Liver (tissue), 9 donors: ENCODE measurements around the gene FOXO1. TPM values are rescaled to one million over a fixed set of nuclear protein-coding genes. Genes with fewer than 3 reads are reported as not detected.

Experiments used
- DNase-seq: peaks from one replicate; pipeline ENCODE4 v3.0.0-alpha.2; 2017; ENCODE audit warnings: low spot score
- H3K27ac ChIP-seq, 2 donors: one replicate each; pipeline ENCODE4 v1.7.0; 2013; ENCODE audit warnings: inconsistent platforms in 2 of 2, low read length in 2 of 2, control low read depth in 1 of 2, low read depth in 1 of 2, mild to moderate bottlenecking in 1 of 2
- H3K27me3 ChIP-seq, 4 donors: one replicate each; pipeline versions ENCODE4 v1.6.1 to v1.7.0; 2013; ENCODE audit warnings: low read length in 3 of 4, inconsistent platforms in 1 of 4, mild to moderate bottlenecking in 1 of 4, moderate library complexity in 1 of 4; ENCODE audit not compliant: control insufficient read depth in 4 of 4, insufficient read depth in 4 of 4
- H3K36me3 ChIP-seq, 4 donors: one replicate each; pipeline versions ENCODE4 v1.6.1 to v1.7.0; 2013; ENCODE audit warnings: low read length in 3 of 4, mild to moderate bottlenecking in 3 of 4, low read depth in 1 of 4, moderate library complexity in 1 of 4; ENCODE audit not compliant: control insufficient read depth in 4 of 4, insufficient read depth in 3 of 4
- H3K4me1 ChIP-seq, 4 donors: one replicate each; pipeline versions ENCODE4 v1.6.1 to v1.7.0; 2013; ENCODE audit warnings: low read length in 3 of 4, mild to moderate bottlenecking in 3 of 4, moderate library complexity in 1 of 4; ENCODE audit not compliant: control insufficient read depth in 4 of 4, insufficient read depth in 4 of 4
- H3K4me3 ChIP-seq, 3 donors: one replicate each; pipeline versions ENCODE4 v1.6.1 to v1.7.0; 2013; ENCODE audit warnings: low read length in 3 of 3, control low read depth in 1 of 3, low read depth in 1 of 3, mild to moderate bottlenecking in 1 of 3
- H3K9ac ChIP-seq, 2 donors: one replicate each; pipeline ENCODE4 v1.7.0; 2013; ENCODE audit warnings: low read length in 2 of 2, mild to moderate bottlenecking in 2 of 2, moderate library complexity in 2 of 2, control low read depth in 1 of 2, low read depth in 1 of 2
- H3K9me3 ChIP-seq, 4 donors: one replicate each; pipeline versions ENCODE4 v1.6.1 to v1.7.0; 2013; ENCODE audit warnings: low read length in 3 of 4; ENCODE audit not compliant: control insufficient read depth in 4 of 4
- ATF3 ChIP-seq: IDR thresholded peaks from 2 replicates; pipeline ENCODE4 v1.6.1; 2016; ENCODE audit warnings: antibody characterized with exemption
- CTCF ChIP-seq: fragments of 150-350 bp; IDR thresholded peaks from 2 replicates; pipeline ENCODE4 v1.5.1; 2017; ENCODE audit warnings: improper control_type of control experiment, low read depth, low read length; ENCODE audit not compliant: missing input control
- EGR1 ChIP-seq, 2 donors: IDR thresholded peaks; 2 replicates each; pipeline ENCODE4 v1.6.1; 2016 to 2018; ENCODE audit warnings: antibody characterized with exemption in 2 of 2, low read depth in 2 of 2
- FOXA1 ChIP-seq: IDR thresholded peaks from 2 replicates; pipeline ENCODE4 v1.6.1; 2016; ENCODE audit warnings: antibody characterized with exemption
- GABPA ChIP-seq, 2 donors: IDR thresholded peaks in 1 of 2; conservative IDR thresholded peaks in 1 of 2; 2 replicates each; pipeline ENCODE4 v1.6.1; 2016; ENCODE audit warnings: antibody characterized with exemption in 2 of 2, mild to moderate bottlenecking in 1 of 2, moderate library complexity in 1 of 2
- HNF4G ChIP-seq: IDR thresholded peaks from 2 replicates; pipeline ENCODE4 v1.6.1; 2016; ENCODE audit warnings: antibody characterized with exemption
- JUND ChIP-seq, 2 donors: IDR thresholded peaks; 2 replicates each; pipeline ENCODE4 v1.6.1; 2016; ENCODE audit warnings: antibody characterized with exemption in 2 of 2
- SP1 ChIP-seq: IDR thresholded peaks from 2 replicates; pipeline ENCODE4 v1.6.1; 2018; ENCODE audit warnings: antibody characterized with exemption, mild to moderate bottlenecking
- TAF1 ChIP-seq: conservative IDR thresholded peaks from 2 replicates; pipeline ENCODE4 v1.6.1; 2016; ENCODE audit warnings: antibody characterized with exemption, mild to moderate bottlenecking
- WGBS: extraction: QIAGEN DNeasy Blood & Tissue Kit; methylation state at CpG from one replicate; pipeline ENCODE4 v1.1.7; 2013; 5-methylcytosine and 5-hydroxymethylcytosine counted together
- polyA plus RNA-seq, 2 donors: library from polyadenylated mRNA; stranded (reverse) in 1 of 2; unstranded in 1 of 2; fragments of 200-250 nt in 1 of 2; fragments of >200 nt in 1 of 2; fragmentation: Nextera tagmentation in 1 of 2; extraction: Ambion mirVana in 1 of 2; gene quantifications; one replicate each; pipeline versions ENCODE4 v1.2.1 to v1.2.3, GENCODE V29; 2013 to 2015
- total RNA-seq, 2 donors: library from RNA; depleted of rRNA; stranded (reverse); fragments of >200 nt; gene quantifications; one replicate each; pipeline ENCODE4 v1.2.3, GENCODE V29; 2014
- TF ChIP-seq, protein P1 (sequence below): IDR thresholded peaks from 2 replicates; pipeline ENCODE4 v1.6.1; 2016; ENCODE audit warnings: antibody characterized with exemption
- TF ChIP-seq, protein P2 (sequence below): IDR thresholded peaks from 2 replicates; pipeline ENCODE4 v1.6.1; 2016; ENCODE audit warnings: antibody characterized with exemption, mild to moderate bottlenecking
- TF ChIP-seq, protein P3 (sequence below): IDR thresholded peaks from 2 replicates; pipeline ENCODE4 v1.6.1; 2016; ENCODE audit warnings: antibody characterized with exemption
- donor health status: healthy.
- donor health status: healthy.
- donor health status: healthy.
- donor health status: healthy.
- donor health status: healthy.

FOXO1 gene
- total and polyA plus RNA-seq, 4 donors, result 5.4 to 23.6 (median 8.6) TPM

- H3K9ac ChIP-seq, result no peak overlapping the region
- H3K27me3 ChIP-seq, result no peaks in the 10 kb centered on the region
- no peak for DNase-seq
- peaks cover 19 to 48% (median 36%) of the 10 kb centered on the region in 4 donors for H3K4me1 ChIP-seq
- 78% methylated on average over 6 of the region's 6 CpGs for WGBS
- no peak overlapping the region for H3K4me3 ChIP-seq
- peaks cover 0 to 11% (median 7%) of the 10 kb centered on the region in 4 donors for H3K36me3 ChIP-seq
- H3K9me3 ChIP-seq, result no peaks in the 10 kb centered on the region
- peak overlapping the region in 1 of 2 donors; percentile 78 for H3K27ac ChIP-seq
- TF ChIP-seq HNF4G, result no peak
- TF ChIP-seq, protein P1, sequence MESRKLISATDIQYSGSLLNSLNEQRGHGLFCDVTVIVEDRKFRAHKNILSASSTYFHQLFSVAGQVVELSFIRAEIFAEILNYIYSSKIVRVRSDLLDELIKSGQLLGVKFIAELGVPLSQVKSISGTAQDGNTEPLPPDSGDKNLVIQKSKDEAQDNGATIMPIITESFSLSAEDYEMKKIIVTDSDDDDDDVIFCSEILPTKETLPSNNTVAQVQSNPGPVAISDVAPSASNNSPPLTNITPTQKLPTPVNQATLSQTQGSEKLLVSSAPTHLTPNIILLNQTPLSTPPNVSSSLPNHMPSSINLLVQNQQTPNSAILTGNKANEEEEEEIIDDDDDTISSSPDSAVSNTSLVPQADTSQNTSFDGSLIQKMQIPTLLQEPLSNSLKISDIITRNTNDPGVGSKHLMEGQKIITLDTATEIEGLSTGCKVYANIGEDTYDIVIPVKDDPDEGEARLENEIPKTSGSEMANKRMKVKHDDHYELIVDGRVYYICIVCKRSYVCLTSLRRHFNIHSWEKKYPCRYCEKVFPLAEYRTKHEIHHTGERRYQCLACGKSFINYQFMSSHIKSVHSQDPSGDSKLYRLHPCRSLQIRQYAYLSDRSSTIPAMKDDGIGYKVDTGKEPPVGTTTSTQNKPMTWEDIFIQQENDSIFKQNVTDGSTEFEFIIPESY, result no peak
- TF ChIP-seq GABPA (IDR thresholded peaks at IDR 0.05 in 1 of 2, conservative IDR thresholded peaks at IDR 0.05 in 1 of 2), result no peak
- TF ChIP-seq SP1, result no peak
- TF ChIP-seq TAF1, result no peak
- no peak for TF ChIP-seq EGR1 (IDR thresholded peaks at IDR 0.05; ENCODE audit: low read depth in 2 of 2)
- TF ChIP-seq JUND (IDR thresholded peaks at IDR 0.05), result no peak
Measured at GRCh38 chr13:40562975-40563349, 103.5 kb downstream of the FOXO1 start.

GRCh38 chr13:40559915-40560314 is 106.5 kb downstream of the FOXO1 start:
- TF ChIP-seq ATF3 (no peak), FOXA1 (no peak), CTCF (no peak)
- TF ChIP-seq, protein P2, sequence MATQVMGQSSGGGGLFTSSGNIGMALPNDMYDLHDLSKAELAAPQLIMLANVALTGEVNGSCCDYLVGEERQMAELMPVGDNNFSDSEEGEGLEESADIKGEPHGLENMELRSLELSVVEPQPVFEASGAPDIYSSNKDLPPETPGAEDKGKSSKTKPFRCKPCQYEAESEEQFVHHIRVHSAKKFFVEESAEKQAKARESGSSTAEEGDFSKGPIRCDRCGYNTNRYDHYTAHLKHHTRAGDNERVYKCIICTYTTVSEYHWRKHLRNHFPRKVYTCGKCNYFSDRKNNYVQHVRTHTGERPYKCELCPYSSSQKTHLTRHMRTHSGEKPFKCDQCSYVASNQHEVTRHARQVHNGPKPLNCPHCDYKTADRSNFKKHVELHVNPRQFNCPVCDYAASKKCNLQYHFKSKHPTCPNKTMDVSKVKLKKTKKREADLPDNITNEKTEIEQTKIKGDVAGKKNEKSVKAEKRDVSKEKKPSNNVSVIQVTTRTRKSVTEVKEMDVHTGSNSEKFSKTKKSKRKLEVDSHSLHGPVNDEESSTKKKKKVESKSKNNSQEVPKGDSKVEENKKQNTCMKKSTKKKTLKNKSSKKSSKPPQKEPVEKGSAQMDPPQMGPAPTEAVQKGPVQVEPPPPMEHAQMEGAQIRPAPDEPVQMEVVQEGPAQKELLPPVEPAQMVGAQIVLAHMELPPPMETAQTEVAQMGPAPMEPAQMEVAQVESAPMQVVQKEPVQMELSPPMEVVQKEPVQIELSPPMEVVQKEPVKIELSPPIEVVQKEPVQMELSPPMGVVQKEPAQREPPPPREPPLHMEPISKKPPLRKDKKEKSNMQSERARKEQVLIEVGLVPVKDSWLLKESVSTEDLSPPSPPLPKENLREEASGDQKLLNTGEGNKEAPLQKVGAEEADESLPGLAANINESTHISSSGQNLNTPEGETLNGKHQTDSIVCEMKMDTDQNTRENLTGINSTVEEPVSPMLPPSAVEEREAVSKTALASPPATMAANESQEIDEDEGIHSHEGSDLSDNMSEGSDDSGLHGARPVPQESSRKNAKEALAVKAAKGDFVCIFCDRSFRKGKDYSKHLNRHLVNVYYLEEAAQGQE, result no peak
- TF ChIP-seq, protein P3, sequence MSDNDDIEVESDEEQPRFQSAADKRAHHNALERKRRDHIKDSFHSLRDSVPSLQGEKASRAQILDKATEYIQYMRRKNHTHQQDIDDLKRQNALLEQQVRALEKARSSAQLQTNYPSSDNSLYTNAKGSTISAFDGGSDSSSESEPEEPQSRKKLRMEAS, result no peak
- no peak overlapping the region for H3K4me3 ChIP-seq
- H3K4me1 ChIP-seq, result peaks cover 15 to 38% (median 26%) of the 10 kb centered on the region in 4 donors
- no peaks in the 10 kb centered on the region for H3K27me3 ChIP-seq
- peaks cover 0 to 11% (median 7%) of the 10 kb centered on the region in 4 donors for H3K36me3 ChIP-seq
- DNase-seq, result no peak
- H3K9me3 ChIP-seq, result no peaks in the 10 kb centered on the region
- no peak overlapping the region for H3K27ac ChIP-seq
- no peak overlapping the region for H3K9ac ChIP-seq
- WGBS, result 97% methylated on average over 9 of the region's 9 CpGs
